GM12873 (cell line): Measurements from ENCODE around the gene SVIL.

Source experiments
- TF ChIP-seq, protein P1 (sequence below): IDR thresholded peaks from 2 replicates; pipeline ENCODE4 v1.5.1; 2012; ENCODE audit warnings: low read depth, mild to moderate bottlenecking, moderate library complexity, low read length, control low read depth; ENCODE audit not compliant: insufficient read depth; ENCODE audit errors: missing control alignments

Gene SVIL

DNA sequence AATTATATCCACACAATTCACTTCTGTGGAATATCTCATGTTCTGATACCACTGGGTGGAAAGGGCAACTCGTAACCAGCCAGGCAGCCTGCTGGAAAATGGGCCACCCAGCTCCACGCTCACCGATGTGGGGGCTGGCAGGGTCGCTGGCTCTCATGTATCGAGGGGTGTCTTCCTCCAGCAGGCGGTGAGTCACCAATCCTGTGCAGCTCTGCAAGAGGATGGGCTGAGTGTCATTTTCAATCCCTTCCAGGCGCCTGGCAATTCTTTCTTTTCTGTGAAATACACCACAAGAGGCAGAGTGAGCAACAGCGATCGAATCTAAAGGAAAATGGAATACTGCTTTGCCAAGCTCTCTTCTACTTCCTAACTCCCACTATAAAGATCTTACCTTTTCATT lies 80.1 kb downstream of the SVIL start:
- TF ChIP-seq, protein P1, sequence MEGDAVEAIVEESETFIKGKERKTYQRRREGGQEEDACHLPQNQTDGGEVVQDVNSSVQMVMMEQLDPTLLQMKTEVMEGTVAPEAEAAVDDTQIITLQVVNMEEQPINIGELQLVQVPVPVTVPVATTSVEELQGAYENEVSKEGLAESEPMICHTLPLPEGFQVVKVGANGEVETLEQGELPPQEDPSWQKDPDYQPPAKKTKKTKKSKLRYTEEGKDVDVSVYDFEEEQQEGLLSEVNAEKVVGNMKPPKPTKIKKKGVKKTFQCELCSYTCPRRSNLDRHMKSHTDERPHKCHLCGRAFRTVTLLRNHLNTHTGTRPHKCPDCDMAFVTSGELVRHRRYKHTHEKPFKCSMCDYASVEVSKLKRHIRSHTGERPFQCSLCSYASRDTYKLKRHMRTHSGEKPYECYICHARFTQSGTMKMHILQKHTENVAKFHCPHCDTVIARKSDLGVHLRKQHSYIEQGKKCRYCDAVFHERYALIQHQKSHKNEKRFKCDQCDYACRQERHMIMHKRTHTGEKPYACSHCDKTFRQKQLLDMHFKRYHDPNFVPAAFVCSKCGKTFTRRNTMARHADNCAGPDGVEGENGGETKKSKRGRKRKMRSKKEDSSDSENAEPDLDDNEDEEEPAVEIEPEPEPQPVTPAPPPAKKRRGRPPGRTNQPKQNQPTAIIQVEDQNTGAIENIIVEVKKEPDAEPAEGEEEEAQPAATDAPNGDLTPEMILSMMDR: no peak

DNA sequence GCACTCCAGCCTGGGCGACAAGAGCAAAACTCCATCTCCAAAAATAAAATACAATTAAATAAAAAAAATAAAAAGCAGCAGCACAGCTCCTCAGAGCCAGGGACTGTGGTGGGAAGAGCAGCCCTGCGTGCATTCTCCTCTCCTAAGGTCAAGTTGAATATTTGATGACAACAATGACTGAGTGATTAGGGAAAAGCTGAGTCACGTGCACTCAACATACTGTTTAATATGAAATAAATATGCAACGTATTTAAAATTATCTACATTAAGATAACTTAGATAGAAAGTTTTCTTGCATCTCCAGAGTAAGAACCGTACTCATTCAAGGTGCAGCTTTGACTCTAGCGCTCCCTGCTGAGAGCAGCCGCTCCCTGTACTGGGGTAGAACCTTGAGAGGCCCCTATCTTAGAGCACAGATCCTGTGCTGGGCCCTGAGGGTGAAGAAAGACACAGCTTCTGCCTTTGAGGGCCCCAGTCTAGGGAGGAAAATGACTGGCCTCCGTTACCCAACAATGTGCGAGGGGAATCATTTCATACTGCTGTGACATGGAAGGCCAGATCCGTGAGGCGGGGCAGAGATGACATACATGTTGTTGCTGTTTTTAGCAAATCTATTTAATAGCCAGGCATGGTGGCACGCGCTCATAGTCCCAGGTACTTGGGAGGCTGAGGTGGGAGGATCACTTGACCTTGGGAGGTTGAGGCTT lies 81.1 kb downstream of the SVIL start:
- TF ChIP-seq, protein P1: no peak

DNA sequence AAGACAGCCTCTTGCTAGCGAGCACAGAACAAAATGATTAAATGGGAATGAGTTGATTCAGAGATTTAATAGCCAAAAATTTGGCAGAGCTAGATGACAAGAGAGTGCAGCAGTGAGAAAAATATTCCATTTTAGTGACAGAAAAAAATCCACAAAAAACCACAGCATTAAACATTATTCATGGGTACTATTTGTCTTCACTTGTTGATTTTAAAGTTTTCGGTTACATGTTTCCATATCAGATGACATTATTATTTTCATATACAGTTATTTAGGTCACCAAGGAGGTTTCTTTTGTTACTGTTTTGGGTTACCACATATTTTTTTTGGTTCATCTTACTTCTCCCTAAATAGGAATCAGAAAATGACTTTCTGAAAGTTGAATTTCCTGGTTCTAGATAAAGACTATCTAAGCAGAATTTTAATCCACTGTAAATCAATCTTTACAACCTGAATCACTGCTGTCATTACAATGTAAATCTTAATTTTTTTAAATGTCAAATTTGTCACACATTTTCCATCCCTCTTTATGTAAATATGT lies 87.9 kb downstream of the SVIL start:
- TF ChIP-seq, protein P1: no peak

DNA sequence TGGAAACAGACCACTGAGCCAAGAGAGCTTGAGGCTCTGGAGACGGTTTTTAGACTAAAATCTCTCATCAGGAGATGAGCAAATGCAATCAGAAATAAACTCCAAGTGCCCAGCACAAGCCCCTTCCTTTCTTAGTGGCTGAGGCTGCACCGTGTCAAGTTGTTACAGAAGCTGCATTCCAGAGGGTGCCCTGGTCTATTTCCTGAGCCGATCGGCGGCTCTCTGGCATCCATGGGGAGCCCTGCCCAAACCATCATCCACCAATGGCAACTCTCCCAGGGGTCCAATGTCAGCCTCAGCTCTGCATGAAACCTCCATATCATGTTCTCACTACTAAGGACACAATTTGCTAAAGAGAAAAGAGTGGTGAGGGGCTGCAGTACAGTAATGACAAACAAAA lies 89.6 kb downstream of the SVIL start:
- TF ChIP-seq, protein P1: no peak

DNA sequence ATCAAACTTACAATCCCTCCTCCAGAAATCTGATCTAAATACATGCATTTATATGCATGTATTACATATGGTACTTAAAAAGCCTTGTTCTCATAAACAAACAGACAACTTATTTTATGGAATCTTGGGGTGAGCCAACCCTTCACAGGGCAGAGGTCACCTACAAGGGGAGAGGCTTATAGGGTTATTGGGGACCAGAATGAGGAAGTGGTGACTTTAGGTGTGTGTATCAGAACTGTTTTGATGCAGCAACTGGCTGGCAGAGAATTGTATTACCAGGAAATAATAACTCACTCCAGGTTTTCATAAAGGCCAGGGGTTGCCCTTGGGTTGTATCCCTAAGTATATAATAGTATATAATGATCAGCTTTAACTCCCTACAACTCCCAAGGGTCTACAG lies 91.1 kb downstream of the SVIL start:
- TF ChIP-seq, protein P1: no peak

DNA sequence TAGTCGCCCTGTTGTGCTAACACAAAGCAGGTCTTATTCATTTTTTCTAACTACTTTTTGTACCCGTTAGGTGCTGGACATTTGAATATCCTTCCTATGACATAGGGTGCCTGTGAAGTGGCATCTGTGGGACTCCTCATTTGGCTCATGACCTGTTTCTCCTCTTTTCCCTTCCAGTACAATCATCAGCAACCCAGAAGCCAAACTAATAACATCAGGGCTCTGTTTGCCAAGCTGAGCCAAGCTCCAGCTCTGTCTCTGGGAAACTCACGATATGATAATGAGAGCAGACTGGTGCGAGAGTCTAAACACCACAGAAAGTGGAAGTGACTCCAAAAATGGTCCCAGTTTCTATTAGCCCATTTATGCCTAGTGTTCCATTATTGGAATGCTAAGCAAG lies 92.0 kb downstream of the SVIL start:
- TF ChIP-seq, protein P1: no peak

DNA sequence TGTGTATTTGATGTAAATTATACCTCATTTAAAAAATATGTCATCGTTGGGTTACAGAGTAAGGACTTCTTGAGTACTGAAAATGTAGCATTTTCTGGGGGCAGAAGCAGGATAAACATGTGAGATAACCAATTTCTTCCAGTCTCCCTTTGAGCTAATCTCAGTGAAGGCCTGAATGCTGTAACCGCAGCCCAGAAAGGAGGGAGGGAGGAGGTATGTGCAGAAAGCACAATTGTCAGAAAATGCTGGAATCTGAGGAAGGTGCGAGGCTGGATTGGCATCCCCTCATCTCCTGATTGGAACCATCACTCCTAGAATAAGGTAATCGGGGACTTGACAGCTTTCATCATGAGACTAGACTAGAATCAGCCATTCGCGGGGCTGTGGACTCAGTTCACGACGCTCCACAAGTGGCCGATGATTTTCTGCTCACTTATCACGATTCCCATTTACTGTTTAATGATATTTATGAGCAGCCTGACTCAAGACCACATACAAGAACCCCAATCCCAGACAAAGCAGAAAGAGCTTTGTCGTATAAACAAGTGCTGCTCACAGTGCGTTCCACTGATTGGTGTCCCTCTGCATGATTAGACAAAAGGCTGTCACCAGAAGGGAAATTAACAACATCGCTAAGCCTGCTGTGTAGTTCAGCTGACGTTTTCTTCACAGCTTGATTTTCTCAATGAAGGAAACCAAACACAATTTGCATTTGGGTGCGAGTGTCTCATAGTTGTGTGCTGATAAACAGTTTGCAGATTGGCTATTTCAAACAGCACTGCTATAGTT lies 93.2 kb downstream of the SVIL start:
- TF ChIP-seq, protein P1: no peak
